IPS DF 4.7 (cell line): ENCODE results near the gene TCERG1L.
"Not testable (repeated sequence)": the region's sequence is repeated elsewhere in the genome, so short reads cannot be mapped to it uniquely, and the experiment has no call there.

ENCODE experiments used
- DNase-seq: peaks from one replicate; pipeline ENCODE4 v3.0.0-alpha.2; 2013; ENCODE audit warnings: low spot score; ENCODE audit errors: extremely low read depth

The TCERG1L gene

GRCh38 chr10:131187926-131188325 is 123.6 kb downstream of the TCERG1L start:
- no peak for DNase-seq

GRCh38 chr10:131187274-131187673 is 124.2 kb downstream of the TCERG1L start:
- DNase-seq: no peak

GRCh38 chr10:131186547-131187253 is 124.8 kb downstream of the TCERG1L start:
- no peak for DNase-seq

GRCh38 chr10:131184503-131184902 is 127.0 kb downstream of the TCERG1L start:
- DNase-seq: no peak

- no peak for DNase-seq
Observed at GRCh38 chr10:131183546-131184045, 127.9 kb downstream of the TCERG1L start.

GRCh38 chr10:131181456-131181855 is 130.1 kb downstream of the TCERG1L start:
- DNase-seq: no peak

GRCh38 chr10:131180740-131181415 is 130.6 kb downstream of the TCERG1L start:
- DNase-seq: no peak

- DNase-seq: no peak
Observed at GRCh38 chr10:131180086-131180485, 131.4 kb downstream of the TCERG1L start.

GRCh38 chr10:131179361-131179760 is 132.2 kb downstream of the TCERG1L start:
- DNase-seq: no peak

GRCh38 chr10:131178521-131179331 is 132.8 kb downstream of the TCERG1L start:
- DNase-seq: no peak

GRCh38 chr10:131177431-131178327 is 133.8 kb downstream of the TCERG1L start:
- DNase-seq: no peak

GRCh38 chr10:131176907-131177306 is 134.6 kb downstream of the TCERG1L start:
- no peak for DNase-seq

- DNase-seq: not testable (repeated sequence)
Observed at GRCh38 chr10:131176324-131176723, 135.2 kb downstream of the TCERG1L start.

GRCh38 chr10:131175891-131176290 is 135.6 kb downstream of the TCERG1L start:
- DNase-seq: no peak

- no peak for DNase-seq
Observed at GRCh38 chr10:131174651-131175540, 136.6 kb downstream of the TCERG1L start.

- DNase-seq: no peak
Observed at GRCh38 chr10:131174211-131174565, 137.3 kb downstream of the TCERG1L start.

- no peak for DNase-seq
Observed at GRCh38 chr10:131173484-131174210, 137.9 kb downstream of the TCERG1L start.

GRCh38 chr10:131172433-131172832 is 139.1 kb downstream of the TCERG1L start:
- DNase-seq: no peak

- DNase-seq: no peak
Observed at GRCh38 chr10:131169146-131169545, 142.4 kb downstream of the TCERG1L start.
